GM06990 (cell line): ENCODE measurements around the gene KRT6A.

ENCODE experiments used
- DNase-seq: peaks from one replicate; pipeline ENCODE4 v3.0.0-alpha.2; 2011; ENCODE audit not compliant: insufficient read length; ENCODE audit errors: extremely low read depth
- H3K27me3 ChIP-seq: replicated peaks from 2 replicates; pipeline ENCODE4 v1.6.0; 2011; ENCODE audit warnings: low read length; ENCODE audit not compliant: control insufficient read depth, insufficient read depth
- H3K36me3 ChIP-seq: 2 replicates; pipeline ENCODE4 v1.5.1; 2011; ENCODE audit warnings: low read length; ENCODE audit not compliant: control insufficient read depth, insufficient read depth
- H3K4me3 ChIP-seq: replicated peaks from 2 replicates; pipeline ENCODE4 v1.5.1; 2011; ENCODE audit warnings: low read depth, mild to moderate bottlenecking, control low read depth, low read length
- CTCF ChIP-seq: IDR thresholded peaks from 2 replicates; pipeline ENCODE4 v1.5.1; 2011; ENCODE audit warnings: low read length, control low read depth, mild to moderate bottlenecking, inconsistent platforms; ENCODE audit not compliant: insufficient read depth, poor library complexity, severe bottlenecking

KRT6A gene

GRCh38 chr12:52532636-52533035, 39.6 kb upstream of the KRT6A start:
- no peaks in the 10 kb centered on the region; the same call in 1 of the 2 replicates for H3K27me3 ChIP-seq
- no peak overlapping the region for H3K4me3 ChIP-seq
- no peak for TF ChIP-seq CTCF
- no peaks in the 10 kb centered on the region for H3K36me3 ChIP-seq
- no peak for DNase-seq

GRCh38 chr12:52531566-52532300, 38.7 kb upstream of the KRT6A start:
- TF ChIP-seq CTCF = no peak
- no peak for DNase-seq
- Histone ChIP-seq H3K4me3 (no peak overlapping the region), H3K36me3 (no peaks in the 10 kb centered on the region), H3K27me3 (no peaks in the 10 kb centered on the region; the same call in 1 of the 2 replicates)

GRCh38 chr12:52530905-52531304, 37.8 kb upstream of the KRT6A start:
- Histone ChIP-seq H3K4me3 (no peak overlapping the region), H3K27me3 (no peaks in the 10 kb centered on the region; the same call in 1 of the 2 replicates), H3K36me3 (no peaks in the 10 kb centered on the region)
- no peak for DNase-seq
- peak; percentile 21 for TF ChIP-seq CTCF

- Histone ChIP-seq H3K4me3 (no peak overlapping the region), H3K27me3 (no peaks in the 10 kb centered on the region; the same call in 1 of the 2 replicates), H3K36me3 (no peaks in the 10 kb centered on the region)
- no peak for TF ChIP-seq CTCF
- no peak for DNase-seq
Measured at GRCh38 chr12:52530366-52530765, 37.3 kb upstream of the KRT6A start.

GRCh38 chr12:52529846-52530245, 36.8 kb upstream of the KRT6A start:
- H3K4me3 ChIP-seq = no peak overlapping the region
- no peaks in the 10 kb centered on the region for H3K36me3 ChIP-seq
- no peaks in the 10 kb centered on the region; the same call in 1 of the 2 replicates for H3K27me3 ChIP-seq
- no peak for DNase-seq
- no peak for TF ChIP-seq CTCF
